HepG2 (cell line): ENCODE results near the gene MAN2C1. TPM values are rescaled to one million over a fixed set of nuclear protein-coding genes. Genes with fewer than 3 reads are reported as not detected.

Experiments used
- ATAC-seq: fragments of 200-7000 bp; cut with Tn5 transposase; 3 replicates; pipeline ENCODE4 v1.9.1; 2020; ENCODE audit warnings: mild to moderate bottlenecking, moderate library complexity
- BruUV-seq: library from RNA; stranded (reverse); fragments of 400-500 nt; replicated peaks from 2 replicates; lab custom pipeline; 2021; lab: Mats Ljungman, UMichigan
- CTCF ChIA-PET: fragments of 300-600 bp; formaldehyde crosslinking; extraction: SDS; loops from one replicate; lab custom pipeline; 2021; ENCODE audit warnings: low total read pairs, inconsistent platforms, low intra/inter-chr PET ratio; lab: Yijun Ruan, JAX
- POLR2A ChIA-PET: fragments of 350-600 bp; sonication (Branson Sonifier 250); formaldehyde crosslinking; loops from one replicate; lab custom pipeline; 2020; ENCODE audit warnings: antibody characterized with exemption, inconsistent platforms; lab: Yijun Ruan, JAX
- DNase-seq: peaks from one replicate; pipeline ENCODE4 v3.0.0-alpha.2; 2015; ENCODE audit warnings: low spot score
- FAIRE-seq: peaks from 3 replicates; lab custom pipeline; 2011; peaks lifted over from hg19 to GRCh38; lab: Jason Lieb, UNC
- H2AFZ ChIP-seq: one replicate; pipeline ENCODE4 v1.6.1; 2011; ENCODE audit warnings: low read length, inconsistent platforms
- H3K27ac ChIP-seq: fragments of 300-600 bp; 3 replicates; pipeline ENCODE4 v1.8.0; 2011; ENCODE audit warnings: mixed run types, mild to moderate bottlenecking, mixed read lengths, low read length, inconsistent platforms; ENCODE audit not compliant: insufficient read depth; ENCODE audit errors: extremely low read length
- H3K27me3 ChIP-seq, 2 experiments: fragments of 200-600 bp in 1 of 2; 2 replicates in 1 of 2; 3 replicates in 1 of 2; pipeline versions ENCODE4 v1.6.0 to v1.8.0; 2011; ENCODE audit warnings: low read length in 2 of 2, mild to moderate bottlenecking in 2 of 2, moderate library complexity in 2 of 2, inconsistent platforms in 1 of 2; ENCODE audit not compliant: insufficient read depth in 2 of 2, control insufficient read depth in 1 of 2
- H3K36me3 ChIP-seq, 2 experiments: fragments of 200-600 bp in 1 of 2; replicated peaks in 1 of 2; 2 replicates in 1 of 2; 3 replicates in 1 of 2; pipeline versions ENCODE4 v1.5.1 to v1.8.0; 2011; ENCODE audit warnings: low read length in 2 of 2, inconsistent platforms in 1 of 2; ENCODE audit not compliant: insufficient read depth in 2 of 2, control insufficient read depth in 1 of 2
- H3K4me1 ChIP-seq: 2 replicates; pipeline ENCODE4 v1.5.1; 2012; ENCODE audit warnings: low read length, inconsistent platforms; ENCODE audit not compliant: insufficient read depth
- H3K4me2 ChIP-seq: 2 replicates; pipeline ENCODE4 v1.6.0; 2011; ENCODE audit warnings: low read depth, low read length, inconsistent platforms
- H3K4me3 ChIP-seq, 3 experiments: fragments of 200-600 bp in 1 of 3; sonication (generic), shearing (Covaris generic) in 1 of 3; replicated peaks in 1 of 3; 2 replicates each; pipeline ENCODE4 v1.5.1; 2011 to 2016; ENCODE audit warnings: low read length in 3 of 3, inconsistent platforms in 2 of 3, low read depth in 2 of 3, mild to moderate bottlenecking in 2 of 3, control low read depth in 1 of 3, mixed read lengths in 1 of 3; ENCODE audit not compliant: insufficient read depth in 1 of 3
- H3K79me2 ChIP-seq: one replicate; pipeline ENCODE4 v1.6.1; 2011; ENCODE audit warnings: low read length, inconsistent platforms; ENCODE audit not compliant: insufficient read depth
- H3K9ac ChIP-seq: 2 replicates; pipeline ENCODE4 v1.6.0; 2011; ENCODE audit warnings: mild to moderate bottlenecking, low read depth, low read length, inconsistent platforms; ENCODE audit not compliant: insufficient read depth
- H3K9me3 ChIP-seq: 2 replicates; pipeline ENCODE4 v1.5.1; 2012; ENCODE audit warnings: mild to moderate bottlenecking, low read length
- H4K20me1 ChIP-seq: 2 replicates; pipeline ENCODE4 v1.6.0; 2011; ENCODE audit warnings: inconsistent platforms, mild to moderate bottlenecking, low read length, moderate library complexity; ENCODE audit not compliant: insufficient read depth
- AGO2 ChIP-seq: fragments of 200-400 bp; formaldehyde crosslinking; optimal IDR thresholded peaks from 2 replicates; pipeline ENCODE3; 2017; ENCODE audit warnings: mild to moderate bottlenecking, low read depth, low read length, moderate library complexity
- CCAR2 ChIP-seq: fragments of 200-400 bp; formaldehyde crosslinking; optimal IDR thresholded peaks from 2 replicates; pipeline ENCODE3; 2018; ENCODE audit warnings: low read depth, mild to moderate bottlenecking, low read length, moderate library complexity
- GPBP1L1 ChIP-seq: sonication (generic); formaldehyde crosslinking; IDR thresholded peaks from 2 replicates; pipeline ENCODE4 v1.5.0; 2020; ENCODE audit warnings: mild to moderate bottlenecking, missing genetic modification reagents
- NR1H2 ChIP-seq: sonication (generic); formaldehyde crosslinking; IDR thresholded peaks from 2 replicates; pipeline ENCODE4 v1.8.1; 2022; ENCODE audit warnings: low read depth, missing genetic modification reagents, borderline replicate concordance
- POLR2A ChIP-seq, 2 experiments: IDR thresholded peaks; 2 replicates each; pipeline ENCODE4 v1.6.1; 2011; ENCODE audit warnings: low read depth in 2 of 2, low read length in 2 of 2, mild to moderate bottlenecking in 1 of 2, moderate library complexity in 1 of 2; ENCODE audit not compliant: insufficient read depth in 1 of 2
- PTBP1 ChIP-seq: fragments of 200-400 bp; formaldehyde crosslinking; IDR thresholded peaks from 2 replicates; pipeline ENCODE4 v1.6.1; 2018; ENCODE audit warnings: low read length, low read depth; ENCODE audit not compliant: poor library complexity, severe bottlenecking
- ZNF280D ChIP-seq: sonication (generic); formaldehyde crosslinking; IDR thresholded peaks from 2 replicates; pipeline ENCODE4 v1.5.1; 2020; ENCODE audit warnings: mild to moderate bottlenecking, missing genetic modification reagents
- ZNF546 ChIP-seq: sonication (generic); formaldehyde crosslinking; conservative IDR thresholded peaks from 2 replicates; pipeline ENCODE4 v1.8.1; 2023; ENCODE audit warnings: mild to moderate bottlenecking, missing genetic modification reagents
- ZNF652 ChIP-seq: IDR thresholded peaks from 2 replicates; pipeline ENCODE4 v1.6.1; 2016; ENCODE audit warnings: low read depth, borderline replicate concordance
- ZNF740 ChIP-seq: sonication (generic); formaldehyde crosslinking; IDR thresholded peaks from 2 replicates; pipeline ENCODE4 v1.4.0; 2020; ENCODE audit warnings: missing genetic modification reagents
- ZNF768 ChIP-seq: sonication (generic); formaldehyde crosslinking; IDR thresholded peaks from 2 replicates; pipeline ENCODE4 v1.4.0; 2020; ENCODE audit warnings: missing genetic modification reagents
- ZZZ3 ChIP-seq: sonication (generic); formaldehyde crosslinking; IDR thresholded peaks from 2 replicates; pipeline ENCODE4 v1.4.0; 2020; ENCODE audit warnings: missing genetic modification reagents, mild to moderate bottlenecking, borderline replicate concordance
- WGBS: methylation state at CpG from one replicate; pipeline ENCODE4 v1.1.6; 2017; ENCODE audit warnings: low lambda C conversion rate; 5-methylcytosine and 5-hydroxymethylcytosine counted together
- in situ Hi-C: cut with HindIII; loops from 2 replicates; pipeline ENCODE4 v1.10.0; 2017; ENCODE audit warnings: low pct_unique_long_range_greater_than_20kb; ENCODE audit not compliant: extremely low pct_ligation_motif_present
- intact Hi-C: fragments of 100-400 bp; cut with micrococcal nuclease; formaldehyde crosslinking; loops from one replicate; pipeline ENCODE4 v1.10.0; 2022; ENCODE audit not compliant: unreplicated experiment
- polyA plus RNA-seq, 8 experiments: library from polyadenylated mRNA; depleted of rRNA in 3 of 8; stranded (reverse) in 7 of 8; unstranded in 1 of 8; fragments of >200 nt; fragmentation: Illumina TruSeq in 4 of 8; extraction: Trizol in 4 of 8; gene quantifications; 2 replicates each; pipeline versions ENCODE4 v1.2.1 to v1.2.3, GENCODE V29; 2011 to 2016; ENCODE audit warnings: low read depth in 4 of 8, missing spikeins in 1 of 8, mixed read lengths in 1 of 8; ENCODE audit not compliant: insufficient read depth in 1 of 8
- total RNA-seq, 5 experiments: library from RNA; depleted of rRNA; stranded (reverse); fragments of >200 nt; fragmentation: Illumina TruSeq; extraction: Trizol; gene quantifications; 2 replicates each; pipeline ENCODE4 v1.2.3, GENCODE V29; 2016; ENCODE audit warnings: low read depth in 1 of 5
- TF ChIP-seq, protein P1 (sequence below): IDR thresholded peaks from 2 replicates; pipeline ENCODE4 v1.6.1; 2016
- TF ChIP-seq, protein P2 (sequence below): sonication (generic); formaldehyde crosslinking; IDR thresholded peaks from 2 replicates; pipeline ENCODE4 v1.5.0; 2020; ENCODE audit warnings: missing genetic modification reagents, mild to moderate bottlenecking, borderline replicate concordance

The MAN2C1 gene
- total and polyA plus RNA-seq, 2 of the 13 experiments (the other 11 are each of a cell fraction or from before 2014, with no cell fraction given): 62.6 to 71.0 TPM

DNA sequence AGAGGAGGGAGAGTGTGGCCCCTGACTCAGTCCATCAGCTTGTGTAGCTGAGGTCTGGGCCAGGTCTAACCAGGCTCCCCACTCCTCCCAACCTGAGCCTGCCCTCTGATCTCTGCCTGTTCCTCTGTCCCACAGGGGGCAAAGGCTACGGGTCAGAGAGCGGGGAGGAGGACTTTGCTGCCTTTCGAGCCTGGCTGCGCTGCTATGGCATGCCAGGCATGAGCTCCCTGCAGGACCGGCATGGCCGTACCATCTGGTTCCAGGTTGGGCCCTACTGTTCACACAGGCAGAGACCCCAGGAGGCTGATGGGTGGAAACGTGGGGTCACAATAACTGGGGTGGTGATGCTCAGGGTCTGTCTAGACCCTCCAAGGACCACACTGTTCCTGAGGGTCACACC is 14.8 kb downstream of the MAN2C1 start (continued):
- TF ChIP-seq ZNF740 (CRISPR knock-in tag): no peak

DNA sequence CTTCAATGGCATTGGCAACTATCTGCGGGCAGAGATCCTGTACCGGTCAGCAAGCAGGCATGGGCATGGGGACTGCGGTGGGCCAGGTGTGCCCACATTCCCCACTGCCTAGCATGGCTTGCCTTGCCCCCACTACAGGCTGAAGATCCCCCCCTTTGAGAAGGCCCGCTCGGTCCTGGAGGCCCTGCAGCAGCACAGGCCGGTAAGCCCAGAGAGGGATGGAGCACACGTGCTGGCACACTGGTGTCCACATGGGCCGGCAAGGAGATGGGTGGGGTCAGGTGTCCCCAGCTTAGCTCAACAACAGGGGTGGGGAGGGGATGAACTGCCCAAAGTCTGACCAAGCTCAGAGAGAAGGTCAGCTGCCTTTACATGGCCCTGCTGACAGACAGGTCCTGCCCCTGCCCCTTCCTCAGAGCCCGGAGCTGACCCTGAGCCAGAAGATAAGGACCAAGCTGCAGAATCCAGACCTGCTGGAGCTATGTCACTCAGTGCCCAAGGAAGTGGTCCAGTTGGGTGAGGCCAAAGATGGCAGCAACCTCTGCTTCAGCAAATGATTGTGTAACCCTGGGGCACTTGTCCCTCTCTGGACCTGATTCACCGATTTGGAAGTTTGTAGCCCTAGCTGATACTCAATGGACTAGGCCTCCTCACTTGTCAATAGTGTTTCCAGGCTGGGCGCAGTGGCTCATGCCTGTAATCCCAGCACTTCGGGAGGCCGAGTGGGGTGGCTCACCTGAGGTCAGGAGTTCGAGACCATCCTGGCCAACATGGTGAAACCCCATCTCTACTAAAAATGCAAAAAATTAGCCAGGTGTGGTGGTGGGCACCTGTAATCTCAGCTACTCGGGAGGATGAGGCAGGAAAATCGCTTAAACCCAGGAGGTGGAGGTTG is 16.0 kb downstream of the MAN2C1 start:
- no peak overlapping the region for H3K9ac ChIP-seq
- ATAC-seq (no peak), FAIRE-seq (no peak), DNase-seq (no peak)
- H3K79me2 ChIP-seq: no peaks in the 10 kb centered on the region
- H3K27me3 ChIP-seq: no peaks in the 10 kb centered on the region
- 95% methylated on average over 8 of the region's 16 CpGs for WGBS
- CTCF ChIA-PET: no interaction called here
- no peak overlapping the region for H3K4me3 ChIP-seq
- BruUV-seq: no TSS peak
- POLR2A ChIA-PET: interaction anchor here (1.1 to 5.6 kb wide), 3 partner anchors 8 to 16 kb away, joined by 3 to 40 read pairs (median 4); partner anchors contain the start of gene MAN2C1
- H3K27ac ChIP-seq: no peak overlapping the region
- intact Hi-C loops (no loop called here), in situ Hi-C loops (no loop called here)
- no peaks in the 10 kb centered on the region for H3K9me3 ChIP-seq
- H4K20me1 ChIP-seq: no peaks in the 10 kb centered on the region
- H3K4me1 ChIP-seq: peaks cover 18% of the 10 kb centered on the region
- peaks cover 4 to 5% of the 10 kb centered on the region in 2 experiments; a peak in 2 of 5 replicates for H3K36me3 ChIP-seq
- no peak overlapping the region for H3K4me2 ChIP-seq
- no peak overlapping the region for H2AFZ ChIP-seq
- no peak for TF ChIP-seq ZZZ3
- TF ChIP-seq PTBP1: no peak
- TF ChIP-seq GPBP1L1: no peak
- TF ChIP-seq, protein P1, sequence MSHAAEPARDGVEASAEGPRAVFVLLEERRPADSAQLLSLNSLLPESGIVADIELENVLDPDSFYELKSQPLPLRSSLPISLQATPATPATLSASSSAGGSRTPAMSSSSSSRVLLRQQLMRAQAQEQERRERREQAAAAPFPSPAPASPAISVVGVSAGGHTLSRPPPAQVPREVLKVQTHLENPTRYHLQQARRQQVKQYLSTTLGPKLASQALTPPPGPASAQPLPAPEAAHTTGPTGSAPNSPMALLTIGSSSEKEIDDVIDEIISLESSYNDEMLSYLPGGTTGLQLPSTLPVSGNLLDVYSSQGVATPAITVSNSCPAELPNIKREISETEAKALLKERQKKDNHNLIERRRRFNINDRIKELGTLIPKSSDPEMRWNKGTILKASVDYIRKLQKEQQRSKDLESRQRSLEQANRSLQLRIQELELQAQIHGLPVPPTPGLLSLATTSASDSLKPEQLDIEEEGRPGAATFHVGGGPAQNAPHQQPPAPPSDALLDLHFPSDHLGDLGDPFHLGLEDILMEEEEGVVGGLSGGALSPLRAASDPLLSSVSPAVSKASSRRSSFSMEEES (CRISPR knock-in tag): no peak
- no peak for TF ChIP-seq ZNF546 (CRISPR knock-in tag)
- TF ChIP-seq NR1H2: no peak
- no peak for TF ChIP-seq CCAR2
- no peak for TF ChIP-seq ZNF280D (CRISPR knock-in tag)
- TF ChIP-seq ZNF768 (CRISPR knock-in tag): 0 out of 2 replicates have a peak, but pooled peaks have one; percentile 11
- TF ChIP-seq, protein P2, sequence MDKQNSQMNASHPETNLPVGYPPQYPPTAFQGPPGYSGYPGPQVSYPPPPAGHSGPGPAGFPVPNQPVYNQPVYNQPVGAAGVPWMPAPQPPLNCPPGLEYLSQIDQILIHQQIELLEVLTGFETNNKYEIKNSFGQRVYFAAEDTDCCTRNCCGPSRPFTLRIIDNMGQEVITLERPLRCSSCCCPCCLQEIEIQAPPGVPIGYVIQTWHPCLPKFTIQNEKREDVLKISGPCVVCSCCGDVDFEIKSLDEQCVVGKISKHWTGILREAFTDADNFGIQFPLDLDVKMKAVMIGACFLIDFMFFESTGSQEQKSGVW (CRISPR knock-in tag): no peak
- TF ChIP-seq ZNF652 (CRISPR knock-in tag): no peak
- peak in 1 of 2 experiments; percentile 33; a peak in 1 of 4 replicates for TF ChIP-seq POLR2A (IDR thresholded peaks at IDR 0.05; ENCODE audit: insufficient read depth in 1 of 2, low read depth in 2 of 2, low read length in 2 of 2)
- peak; percentile 90 for TF ChIP-seq AGO2
